BLaER1 (cell line): Measurements from ENCODE around the gene UPK1A.
A peak's percentile ranks its signal among the peaks of the same experiment; 100 is the strongest.

Experiments used
- H3K27ac ChIP-seq: shearing (Covaris generic); formaldehyde crosslinking; 2 replicates; pipeline ENCODE4 v1.8.1; 2022
- H3K27me3 ChIP-seq: shearing (Covaris generic); formaldehyde crosslinking; 2 replicates; pipeline ENCODE4 v1.8.1; 2022
- H3K36me3 ChIP-seq: shearing (Covaris generic); formaldehyde crosslinking; 2 replicates; pipeline ENCODE4 v1.8.1; 2022
- H3K4me1 ChIP-seq: shearing (Covaris generic); formaldehyde crosslinking; 2 replicates; pipeline ENCODE4 v1.8.1; 2022
- H3K4me2 ChIP-seq: shearing (Covaris generic); formaldehyde crosslinking; 2 replicates; pipeline ENCODE4 v1.8.1; 2022
- H3K4me3 ChIP-seq: shearing (Covaris generic); formaldehyde crosslinking; 2 replicates; pipeline ENCODE4 v1.8.1; 2022
- H3K9ac ChIP-seq: shearing (Covaris generic); formaldehyde crosslinking; 2 replicates; pipeline ENCODE4 v1.8.1; 2022
- H3K9me3 ChIP-seq: shearing (Covaris generic); formaldehyde crosslinking; 2 replicates; pipeline ENCODE4 v1.8.1; 2022
- H4K20me1 ChIP-seq: shearing (Covaris generic); formaldehyde crosslinking; 2 replicates; pipeline ENCODE4 v1.8.1; 2022
- Cebpa-rat ChIP-seq: shearing (Covaris generic); IDR thresholded peaks from 2 replicates; pipeline ENCODE4 v1.8.1; 2022

UPK1A gene

DNA sequence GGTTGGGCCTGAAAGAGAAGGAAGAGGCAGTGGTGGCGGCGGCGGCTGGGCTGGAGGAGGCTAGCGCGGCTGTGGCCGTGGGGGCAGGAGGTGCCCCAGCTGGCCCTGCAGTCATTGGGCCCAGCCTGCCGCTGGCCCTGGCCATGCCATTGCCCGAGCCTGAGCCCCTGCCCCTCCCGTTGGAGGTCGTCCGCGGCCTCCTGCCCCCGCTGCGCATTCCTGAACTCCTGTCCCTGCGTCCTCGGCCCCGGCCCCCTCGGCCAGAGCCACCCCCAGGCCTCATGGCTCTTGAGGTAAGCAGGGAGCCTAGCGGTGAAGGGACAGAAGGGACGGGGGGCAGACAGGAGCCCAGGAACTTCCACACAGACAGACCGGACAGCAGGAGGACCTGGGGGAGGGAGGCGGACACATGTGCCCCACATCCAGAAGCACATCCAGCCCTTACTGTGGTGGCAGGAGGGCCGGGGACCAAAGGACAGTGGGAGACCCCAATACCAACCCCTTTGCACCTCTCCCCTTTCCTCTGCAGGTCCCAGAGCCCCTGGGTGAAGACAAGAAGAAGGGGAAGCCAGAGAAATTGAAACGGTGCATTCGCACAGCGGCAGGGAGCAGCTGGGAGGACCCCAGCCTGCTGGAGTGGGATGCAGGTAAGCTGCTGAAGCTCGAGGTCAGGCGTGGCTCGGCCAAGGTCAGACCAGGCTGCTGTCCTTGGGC is 32.4 kb upstream of the UPK1A start:
- TF ChIP-seq Cebpa-rat: no peak
- no peaks in the 10 kb centered on the region for H3K9me3 ChIP-seq
- no peaks in the 10 kb centered on the region; the same call in 1 of the 2 replicates for H4K20me1 ChIP-seq
- H3K4me3 ChIP-seq: no peak overlapping the region
- H3K4me2 ChIP-seq: no peak overlapping the region
- H3K9ac ChIP-seq: no peak overlapping the region
- H3K36me3 ChIP-seq: peaks cover 87% of the 10 kb centered on the region
- peaks cover 13% of the 10 kb centered on the region for H3K4me1 ChIP-seq
- H3K27ac ChIP-seq: no peak overlapping the region
- no peaks in the 10 kb centered on the region for H3K27me3 ChIP-seq

DNA sequence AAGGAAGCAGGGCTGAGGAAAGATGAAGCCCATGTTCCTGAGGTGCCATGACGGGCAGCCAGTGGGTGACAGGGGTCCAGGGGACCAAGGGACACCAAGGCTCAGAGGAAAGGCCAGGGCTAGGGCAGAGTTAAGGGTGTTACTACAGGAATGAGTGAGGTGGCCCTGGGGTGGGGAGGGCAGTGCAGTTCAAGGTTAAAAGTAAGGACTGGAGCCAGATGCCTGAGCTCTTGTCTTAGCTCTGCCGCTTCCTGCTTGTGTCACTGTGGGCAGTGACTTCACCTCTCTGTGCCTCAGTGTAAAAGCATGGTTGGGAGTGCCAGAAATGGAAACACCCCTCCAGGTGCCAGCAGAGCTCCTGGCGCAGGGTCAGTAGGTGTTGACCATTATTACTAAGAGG is 29.7 kb upstream of the UPK1A start:
- H3K4me2 ChIP-seq: no peak overlapping the region
- peaks cover 9% of the 10 kb centered on the region for H3K4me1 ChIP-seq
- H3K9ac ChIP-seq: no peak overlapping the region
- no peaks in the 10 kb centered on the region for H3K27me3 ChIP-seq
- no peak overlapping the region for H3K27ac ChIP-seq
- no peak for TF ChIP-seq Cebpa-rat
- H4K20me1 ChIP-seq: no peaks in the 10 kb centered on the region; the same call in 1 of the 2 replicates
- no peaks in the 10 kb centered on the region for H3K9me3 ChIP-seq
- H3K4me3 ChIP-seq: no peak overlapping the region
- peaks cover 70% of the 10 kb centered on the region for H3K36me3 ChIP-seq

GRCh38 chr19:35637165-35637564 is 29.2 kb upstream of the UPK1A start:
- TF ChIP-seq Cebpa-rat: no peak
- Histone ChIP-seq H3K9ac (no peak overlapping the region), H3K4me2 (no peak overlapping the region), H3K27me3 (no peaks in the 10 kb centered on the region), H4K20me1 (no peaks in the 10 kb centered on the region; the same call in 1 of the 2 replicates), H3K9me3 (no peaks in the 10 kb centered on the region), H3K4me1 (peaks cover 14% of the 10 kb centered on the region), H3K36me3 (peaks cover 65% of the 10 kb centered on the region), H3K4me3 (no peak overlapping the region), H3K27ac (no peak overlapping the region)

DNA sequence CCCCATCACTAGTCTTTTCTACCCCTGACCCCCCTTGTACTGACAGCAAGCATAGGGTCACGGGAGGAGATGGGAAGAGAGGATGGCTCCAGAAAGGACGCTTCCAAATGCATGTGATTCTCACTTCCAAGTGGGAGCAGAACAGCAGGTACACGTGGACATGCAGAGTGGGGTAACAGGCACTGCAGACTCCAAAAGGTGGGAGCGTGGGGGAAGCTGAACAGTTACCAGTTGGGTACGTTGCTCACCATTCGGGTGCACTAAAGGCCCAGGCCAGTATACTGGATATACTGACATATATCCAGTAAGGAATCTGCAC is 27.0 kb upstream of the UPK1A start:
- Histone ChIP-seq H3K9me3 (no peaks in the 10 kb centered on the region), H3K27ac (no peak overlapping the region), H3K4me3 (no peak overlapping the region), H4K20me1 (no peaks in the 10 kb centered on the region; the same call in 1 of the 2 replicates), H3K9ac (no peak overlapping the region), H3K4me2 (no peak overlapping the region), H3K36me3 (peaks cover 43% of the 10 kb centered on the region), H3K4me1 (peaks cover 25% of the 10 kb centered on the region), H3K27me3 (no peaks in the 10 kb centered on the region)
- no peak for TF ChIP-seq Cebpa-rat

DNA sequence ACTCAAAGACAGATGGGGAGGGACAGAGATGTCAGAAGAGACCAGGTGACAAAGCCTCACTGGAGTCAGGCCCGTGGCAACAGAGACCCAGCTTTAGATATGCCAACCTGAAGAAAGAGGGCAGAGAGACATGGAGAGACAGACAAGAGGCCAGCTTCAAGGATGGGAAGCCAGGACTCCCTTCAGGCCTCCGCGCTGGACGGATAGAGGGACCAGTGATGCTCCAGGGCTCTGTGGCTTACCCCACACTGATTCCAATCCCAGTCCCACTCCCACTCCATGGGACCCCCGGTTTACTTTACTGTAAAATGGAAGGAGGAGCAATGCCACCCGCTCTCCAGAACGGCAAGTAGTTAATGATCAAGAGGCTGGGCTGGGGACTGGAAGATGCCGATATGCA is 26.5 kb upstream of the UPK1A start:
- H3K9ac ChIP-seq: no peak overlapping the region
- H3K36me3 ChIP-seq: peaks cover 38% of the 10 kb centered on the region
- peaks cover 30% of the 10 kb centered on the region for H3K4me1 ChIP-seq
- no peak for TF ChIP-seq Cebpa-rat
- no peaks in the 10 kb centered on the region for H3K9me3 ChIP-seq
- H3K4me3 ChIP-seq: no peak overlapping the region
- H3K27me3 ChIP-seq: no peaks in the 10 kb centered on the region
- H4K20me1 ChIP-seq: no peaks in the 10 kb centered on the region; the same call in 1 of the 2 replicates
- no peak overlapping the region for H3K4me2 ChIP-seq
- H3K27ac ChIP-seq: no peak overlapping the region

DNA sequence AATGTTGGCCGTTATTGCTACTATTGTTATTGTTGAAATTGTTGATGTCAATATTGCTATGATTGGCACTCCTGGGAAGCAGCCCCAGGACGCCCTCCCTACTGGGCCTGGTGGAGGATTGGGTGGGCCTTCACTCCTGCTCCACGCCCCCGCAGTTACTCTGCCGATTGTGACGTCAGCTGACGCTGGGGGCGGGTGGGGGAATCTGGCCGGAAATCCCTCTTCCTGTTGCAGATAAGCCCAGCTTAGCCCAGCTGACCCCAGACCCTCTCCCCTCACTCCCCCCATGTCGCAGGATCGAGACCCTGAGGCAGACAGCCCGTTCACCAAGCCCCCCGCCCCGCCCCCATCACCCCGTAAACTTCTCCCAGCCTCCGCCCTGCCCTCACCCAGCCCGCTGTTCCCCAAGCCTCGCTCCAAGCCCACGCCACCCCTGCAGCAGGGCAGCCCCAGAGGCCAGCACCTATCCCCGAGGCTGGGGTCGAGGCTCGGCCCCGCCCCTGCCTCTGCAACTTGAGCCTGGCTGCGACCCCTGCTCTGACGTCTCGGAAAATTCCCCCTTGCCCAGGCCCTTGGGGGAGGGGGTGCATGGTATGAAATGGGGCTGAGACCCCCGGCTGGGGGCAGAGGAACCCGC is 24.7 kb upstream of the UPK1A start, which contains the start of gene ETV2:
Gene ETV2 (plus strand): TSS at position 231 of the 637 bp plus-strand sequence. CDS start 716 bp downstream, outside the sequence.
- Histone ChIP-seq H3K4me1 (peaks cover 47% of the 10 kb centered on the region), H3K27ac (no peak within 1 kb of the TSS), H3K27me3 (no peaks in the 10 kb centered on the region), H3K36me3 (peaks cover 20% of the 10 kb centered on the region), H3K9me3 (no peaks in the 10 kb centered on the region), H3K4me3 (no peak within 1 kb of the TSS), H3K4me2 (peak within 1 kb of the TSS; percentile 93), H3K9ac (no peak within 1 kb of the TSS), H4K20me1 (no peaks in the 10 kb centered on the region)
- no peak for TF ChIP-seq Cebpa-rat

GRCh38 chr19:35642312-35642711 is 24.0 kb upstream of the UPK1A start:
- H3K27me3 ChIP-seq: no peaks in the 10 kb centered on the region
- TF ChIP-seq Cebpa-rat: no peak
- H3K4me1 ChIP-seq: peaks cover 51% of the 10 kb centered on the region
- peaks cover 13% of the 10 kb centered on the region for H3K36me3 ChIP-seq
- peak overlapping the region; percentile 93 for H3K4me2 ChIP-seq
- no peak overlapping the region for H3K4me3 ChIP-seq
- no peaks in the 10 kb centered on the region for H4K20me1 ChIP-seq
- no peak overlapping the region for H3K9ac ChIP-seq
- H3K27ac ChIP-seq: no peak overlapping the region
- H3K9me3 ChIP-seq: no peaks in the 10 kb centered on the region

DNA sequence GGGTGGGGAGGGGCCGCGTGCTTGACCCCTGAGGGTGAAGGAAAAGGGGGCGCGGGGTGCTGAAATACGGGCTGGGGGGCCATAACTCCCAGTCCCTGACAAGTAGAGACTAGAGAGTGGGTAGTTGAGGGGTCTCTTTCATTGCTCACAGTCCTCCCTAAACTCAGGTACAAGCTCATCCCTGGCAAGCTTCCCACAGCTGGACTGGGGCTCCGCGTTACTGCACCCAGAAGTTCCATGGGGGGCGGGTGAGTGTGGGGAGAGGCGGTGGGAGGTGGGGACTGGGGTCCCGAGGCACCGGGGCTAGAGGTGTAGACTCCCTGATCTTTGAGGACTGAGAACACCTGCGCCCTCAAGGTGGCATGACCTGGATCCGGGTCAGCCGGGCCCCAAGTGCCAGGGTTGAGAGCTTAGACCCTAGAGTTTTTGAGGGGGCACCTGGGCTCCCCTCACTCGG is 23.5 kb upstream of the UPK1A start:
- peaks cover 8% of the 10 kb centered on the region for H3K36me3 ChIP-seq
- no peaks in the 10 kb centered on the region for H3K9me3 ChIP-seq
- peaks cover 56% of the 10 kb centered on the region for H3K4me1 ChIP-seq
- peak overlapping the region; percentile 93 for H3K4me2 ChIP-seq
- H3K4me3 ChIP-seq: peak overlapping the region; percentile 73
- H3K9ac ChIP-seq: peak overlapping the region; percentile 82
- H4K20me1 ChIP-seq: no peaks in the 10 kb centered on the region
- no peaks in the 10 kb centered on the region for H3K27me3 ChIP-seq
- TF ChIP-seq Cebpa-rat: no peak
- peak overlapping the region; percentile 89 for H3K27ac ChIP-seq

DNA sequence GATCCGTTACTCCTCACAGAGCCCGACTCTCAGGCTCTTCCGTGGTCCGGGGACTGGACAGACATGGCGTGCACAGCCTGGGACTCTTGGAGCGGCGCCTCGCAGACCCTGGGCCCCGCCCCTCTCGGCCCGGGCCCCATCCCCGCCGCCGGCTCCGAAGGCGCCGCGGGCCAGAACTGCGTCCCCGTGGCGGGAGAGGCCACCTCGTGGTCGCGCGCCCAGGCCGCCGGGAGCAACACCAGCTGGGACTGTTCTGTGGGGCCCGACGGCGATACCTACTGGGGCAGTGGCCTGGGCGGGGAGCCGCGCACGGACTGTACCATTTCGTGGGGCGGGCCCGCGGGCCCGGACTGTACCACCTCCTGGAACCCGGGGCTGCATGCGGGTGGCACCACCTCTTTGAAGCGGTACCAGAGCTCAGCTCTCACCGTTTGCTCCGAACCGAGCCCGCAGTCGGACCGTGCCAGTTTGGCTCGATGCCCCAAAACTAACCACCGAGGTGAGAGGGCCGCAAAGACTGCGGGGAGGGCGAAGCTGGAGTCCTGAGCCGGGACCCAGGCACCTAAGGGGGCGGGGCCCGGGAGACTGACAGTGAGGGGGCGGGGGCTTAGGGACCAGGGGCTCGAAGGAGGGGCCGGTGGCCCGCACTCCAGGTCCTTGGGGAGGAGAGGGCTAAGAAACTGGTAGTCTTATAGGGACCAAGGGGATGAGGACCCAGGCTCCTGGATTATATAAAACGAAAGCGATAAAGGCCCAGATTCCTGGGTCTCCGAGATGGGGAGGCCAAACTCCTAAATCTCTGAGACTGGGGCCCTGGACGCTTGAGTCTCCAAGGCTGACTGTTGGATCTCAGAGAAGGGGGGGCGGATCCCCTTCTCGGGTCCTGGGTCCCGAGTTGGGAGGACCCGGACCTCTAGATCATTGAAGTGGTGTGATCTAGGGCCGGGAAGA is 22.8 kb upstream of the UPK1A start:
- Histone ChIP-seq H4K20me1 (peaks cover 1% of the 10 kb centered on the region; the same call in 1 of the 2 replicates), H3K4me2 (peak overlapping the region; percentile 93), H3K4me1 (peaks cover 56% of the 10 kb centered on the region), H3K9ac (peak overlapping the region; percentile 82), H3K27me3 (no peaks in the 10 kb centered on the region), H3K27ac (peak overlapping the region; percentile 89), H3K4me3 (peak overlapping the region; percentile 73), H3K9me3 (no peaks in the 10 kb centered on the region), H3K36me3 (peaks cover under 1% of the 10 kb centered on the region)
- TF ChIP-seq Cebpa-rat: no peak
